ENCODE results near the gene TMEM19.

The TMEM19 gene

GRCh38 chr12:71685914-71686657 is at the start of gene TMEM19:
Gene TMEM19 (plus strand): TSS chr12:71686082. CDS start chr12:71686681, 599 bp downstream.
- DNase-seq = peak; percentile 86

GRCh38 chr12:71636704-71637115 is 49.2 kb upstream of the TMEM19 start:
- DNase-seq = peak; percentile 53

GRCh38 chr12:71638499-71638898 is 47.4 kb upstream of the TMEM19 start:
- no peak for DNase-seq

GRCh38 chr12:71639341-71639760 is 46.5 kb upstream of the TMEM19 start:
- DNase-seq = no peak

- no peak for DNase-seq
Measured at GRCh38 chr12:71640316-71640715, 45.6 kb upstream of the TMEM19 start.

- no peak for DNase-seq
Measured at GRCh38 chr12:71641390-71641789, 44.5 kb upstream of the TMEM19 start.

- no peak for DNase-seq
Measured at GRCh38 chr12:71642264-71642663, 43.6 kb upstream of the TMEM19 start.

GRCh38 chr12:71645268-71645667 is 40.6 kb upstream of the TMEM19 start:
- no peak for DNase-seq

GRCh38 chr12:71646512-71646911 is 39.4 kb upstream of the TMEM19 start:
- no peak for DNase-seq

- DNase-seq = no peak
Measured at GRCh38 chr12:71648537-71648936, 37.3 kb upstream of the TMEM19 start.

- no peak for DNase-seq
Measured at GRCh38 chr12:71649401-71649800, 36.5 kb upstream of the TMEM19 start.

GRCh38 chr12:71652656-71653055 is 33.2 kb upstream of the TMEM19 start:
- peak; percentile 10 for DNase-seq

- DNase-seq = no peak
Measured at GRCh38 chr12:71653137-71653536, 32.7 kb upstream of the TMEM19 start.

- DNase-seq = no peak
Measured at GRCh38 chr12:71654200-71654599, 31.7 kb upstream of the TMEM19 start.

- no peak for DNase-seq
Measured at GRCh38 chr12:71655495-71655894, 30.4 kb upstream of the TMEM19 start.

GRCh38 chr12:71655907-71656306 is 30.0 kb upstream of the TMEM19 start:
- DNase-seq = no peak

- no peak for DNase-seq
Measured at GRCh38 chr12:71656740-71657139, 29.1 kb upstream of the TMEM19 start.

- peak; percentile 52 for DNase-seq
Measured at GRCh38 chr12:71661977-71662530, 23.8 kb upstream of the TMEM19 start.

GRCh38 chr12:71662849-71663560 is 22.9 kb upstream of the TMEM19 start:
- peak; percentile 57 for DNase-seq

GRCh38 chr12:71663561-71664410 is 22.1 kb upstream of the TMEM19 start, which contains the start of the genes THAP2 and ZFC3H1:
Gene THAP2 (plus strand): TSS chr12:71664301. CDS start chr12:71664510, 209 bp downstream.
Gene ZFC3H1 (minus strand): TSS chr12:71663848. CDS start chr12:71663610, 238 bp downstream.
- peak; percentile 100 for DNase-seq

- DNase-seq = peak; percentile 12
Measured at GRCh38 chr12:71664411-71665089, 21.3 kb upstream of the TMEM19 start.

GRCh38 chr12:71665090-71665463 is 20.8 kb upstream of the TMEM19 start:
- no peak for DNase-seq

Measured in fibroblast of skin of right quadriceps (primary cell).